ENCODE data around the gene KRT10.

GRCh38 chr17:40779181-40779909 lies 43.1 kb downstream of the KRT10 start:
- TF ChIP-seq EZH2phosphoT487 (IDR thresholded peaks at IDR 0.05; ENCODE audit: unreplicated experiment) = no peak
- 0 out of 4 replicates have a peak, but pooled peaks of 1 of the 2 experiments have one; percentile 10 for TF ChIP-seq CTCF (conservative IDR thresholded peaks at IDR 0.05; ENCODE audit: low read depth in 2 of 2)
- TF ChIP-seq JUNB (IDR thresholded peaks at IDR 0.05; ENCODE audit: unreplicated experiment) = no peak
- no peak for TF ChIP-seq ETS1 (IDR thresholded peaks at IDR 0.05)
- no peak for TF ChIP-seq EZH2 (IDR thresholded peaks at IDR 0.05; ENCODE audit: low read depth, unreplicated experiment)
- TF ChIP-seq, protein P1, sequence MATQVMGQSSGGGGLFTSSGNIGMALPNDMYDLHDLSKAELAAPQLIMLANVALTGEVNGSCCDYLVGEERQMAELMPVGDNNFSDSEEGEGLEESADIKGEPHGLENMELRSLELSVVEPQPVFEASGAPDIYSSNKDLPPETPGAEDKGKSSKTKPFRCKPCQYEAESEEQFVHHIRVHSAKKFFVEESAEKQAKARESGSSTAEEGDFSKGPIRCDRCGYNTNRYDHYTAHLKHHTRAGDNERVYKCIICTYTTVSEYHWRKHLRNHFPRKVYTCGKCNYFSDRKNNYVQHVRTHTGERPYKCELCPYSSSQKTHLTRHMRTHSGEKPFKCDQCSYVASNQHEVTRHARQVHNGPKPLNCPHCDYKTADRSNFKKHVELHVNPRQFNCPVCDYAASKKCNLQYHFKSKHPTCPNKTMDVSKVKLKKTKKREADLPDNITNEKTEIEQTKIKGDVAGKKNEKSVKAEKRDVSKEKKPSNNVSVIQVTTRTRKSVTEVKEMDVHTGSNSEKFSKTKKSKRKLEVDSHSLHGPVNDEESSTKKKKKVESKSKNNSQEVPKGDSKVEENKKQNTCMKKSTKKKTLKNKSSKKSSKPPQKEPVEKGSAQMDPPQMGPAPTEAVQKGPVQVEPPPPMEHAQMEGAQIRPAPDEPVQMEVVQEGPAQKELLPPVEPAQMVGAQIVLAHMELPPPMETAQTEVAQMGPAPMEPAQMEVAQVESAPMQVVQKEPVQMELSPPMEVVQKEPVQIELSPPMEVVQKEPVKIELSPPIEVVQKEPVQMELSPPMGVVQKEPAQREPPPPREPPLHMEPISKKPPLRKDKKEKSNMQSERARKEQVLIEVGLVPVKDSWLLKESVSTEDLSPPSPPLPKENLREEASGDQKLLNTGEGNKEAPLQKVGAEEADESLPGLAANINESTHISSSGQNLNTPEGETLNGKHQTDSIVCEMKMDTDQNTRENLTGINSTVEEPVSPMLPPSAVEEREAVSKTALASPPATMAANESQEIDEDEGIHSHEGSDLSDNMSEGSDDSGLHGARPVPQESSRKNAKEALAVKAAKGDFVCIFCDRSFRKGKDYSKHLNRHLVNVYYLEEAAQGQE (IDR thresholded peaks at IDR 0.05; ENCODE audit: unreplicated experiment) = no peak
- no peak for TF ChIP-seq POLR2AphosphoS5 (IDR thresholded peaks at IDR 0.05; ENCODE audit: low read depth)
